ENCODE measurements around the gene CNBP. TPM values are rescaled to one million over a fixed set of nuclear protein-coding genes. Genes with fewer than 3 reads are reported as not detected.

Gene CNBP
- total and polyA plus RNA-seq, 2 donors (not counting 3 experiments of a cell fraction or from before 2014, with no cell fraction given): 196 to 205 TPM

GRCh38 chr3:129121792-129122411, 61.8 kb downstream of the CNBP start, which contains the start of gene RAB43:
Gene RAB43 (minus strand): TSS chr3:129121804. CDS start chr3:129121489, 315 bp downstream.
- peaks cover 19% of the 10 kb centered on the region for H3K4me1 ChIP-seq (ENCODE audit: control insufficient read depth, extremely low read depth, insufficient read depth, low read length)
- peak; percentile 25 for TF ChIP-seq POLR2AphosphoS5 (IDR thresholded peaks at IDR 0.05; ENCODE audit: insufficient read depth, low read depth, low read length)
- TF ChIP-seq FOS (IDR thresholded peaks at IDR 0.05; ENCODE audit: borderline replicate concordance, insufficient read depth, low read length): no peak
- no peak for TF ChIP-seq JUN (IDR thresholded peaks at IDR 0.05; ENCODE audit: borderline replicate concordance, insufficient read depth, insufficient read length, low read depth)
- H3K9me1 ChIP-seq (replicated peaks; ENCODE audit: control insufficient read depth, extremely low read depth, insufficient read depth, low read length): no peaks in the 10 kb centered on the region
- dilution Hi-C loops (cut with MboI; ENCODE audit: extremely low pct_ligation_motif_present, low sequenced_read_pairs) (loop anchor here (25.0 kb wide), 1 partner anchor 210 kb away; no protein-coding TSS in a partner anchor), intact Hi-C loops (cut with micrococcal nuclease) (loop anchor here (2.0 kb wide), 2 partner anchors 61 to 123 kb away; partner anchors contain the start of gene CNBP)
- peaks cover 0 to 2% of the 10 kb centered on the region in 2 experiments for H3K36me3 ChIP-seq (ENCODE audit: control insufficient read depth in 2 of 2, extremely low read depth in 1 of 2, insufficient read depth in 2 of 2, low read length in 2 of 2)
- H3K9me3 ChIP-seq (replicated peaks; ENCODE audit: control insufficient read depth, insufficient read depth, low read length): no peaks in the 10 kb centered on the region
- BruUV-seq (replicated peaks): no TSS peak
- CTCF ChIA-PET: interaction anchor here (0.6 to 4.5 kb wide), 12 partner anchors 9 to 151 kb away, joined by 3 to 79 read pairs (median 4); no protein-coding TSS in a partner anchor
- DNase-seq (ENCODE audit: low read depth, low spot score) (peak; percentile 75), FAIRE-seq (peak; percentile 90)
- no peaks in the 10 kb centered on the region for H3K27me3 ChIP-seq (ENCODE audit: control insufficient read depth in 2 of 2, insufficient read depth in 2 of 2, low read length in 2 of 2)
- H3K4me2 ChIP-seq (ENCODE audit: insufficient read depth, low read length): peak within 1 kb of the TSS; percentile 98
- peak within 1 kb of the TSS; percentile 64 to 79 (median 72) for H3K4me3 ChIP-seq (replicated peaks in 1 of 3; ENCODE audit: insufficient read depth in 1 of 3, low read depth in 1 of 3, low read length in 3 of 3)
- H3K79me2 ChIP-seq (ENCODE audit: control insufficient read depth, insufficient read depth, low read length): peaks cover 25% of the 10 kb centered on the region
- H3K27ac ChIP-seq (ENCODE audit: insufficient read depth, low read depth, low read length): peak within 1 kb of the TSS; percentile 66
- peak within 1 kb of the TSS; percentile 93 for H2AFZ ChIP-seq (ENCODE audit: low read depth, low read length)
- no peaks in the 10 kb centered on the region for H4K20me1 ChIP-seq (replicated peaks; ENCODE audit: control insufficient read depth, extremely low read depth, insufficient read depth, low read length)
- H3K9ac ChIP-seq (replicated peaks; ENCODE audit: extremely low read depth, insufficient read depth, low read length): peak within 1 kb of the TSS; percentile 72
- POLR2A ChIA-PET: interaction anchor here (0.5 to 1.6 kb wide), 6 partner anchors 8 to 965 kb away, joined by 3 to 11 read pairs (median 4); partner anchors contain the start of gene CNBP

GRCh38 chr3:129121016-129121791, 62.5 kb downstream of the CNBP start:
- H3K27ac ChIP-seq (ENCODE audit: insufficient read depth, low read depth, low read length): peak overlapping the region; percentile 66
- H3K9me3 ChIP-seq (replicated peaks; ENCODE audit: control insufficient read depth, insufficient read depth, low read length): no peaks in the 10 kb centered on the region
- H3K79me2 ChIP-seq (ENCODE audit: control insufficient read depth, insufficient read depth, low read length): peaks cover 28% of the 10 kb centered on the region
- peak overlapping the region; percentile 98 for H3K4me2 ChIP-seq (ENCODE audit: insufficient read depth, low read length)
- peak overlapping the region; percentile 64 to 79 (median 66) for H3K4me3 ChIP-seq (replicated peaks in 1 of 3; ENCODE audit: insufficient read depth in 1 of 3, low read depth in 1 of 3, low read length in 3 of 3)
- FAIRE-seq (no peak), DNase-seq (ENCODE audit: low read depth, low spot score) (peak; percentile 59)
- dilution Hi-C loops (cut with MboI; ENCODE audit: extremely low pct_ligation_motif_present, low sequenced_read_pairs) (loop anchor here (25.0 kb wide), 1 partner anchor 209 kb away; no protein-coding TSS in a partner anchor), intact Hi-C loops (cut with micrococcal nuclease) (loop anchor here (2.0 kb wide), 2 partner anchors 62 to 124 kb away; partner anchors contain the start of gene CNBP)
- peak overlapping the region; percentile 61 for H2AFZ ChIP-seq (ENCODE audit: low read depth, low read length)
- H4K20me1 ChIP-seq (replicated peaks; ENCODE audit: control insufficient read depth, extremely low read depth, insufficient read depth, low read length): no peaks in the 10 kb centered on the region
- TF ChIP-seq MYC (IDR thresholded peaks at IDR 0.05; ENCODE audit: low read depth, low read length) (no peak), CTCF (IDR thresholded peaks at IDR 0.05; ENCODE audit: extremely low read depth in 1 of 2, insufficient read depth in 1 of 2, low read depth in 1 of 2, low read length in 2 of 2) (no peak), POLR2AphosphoS5 (IDR thresholded peaks at IDR 0.05; ENCODE audit: insufficient read depth, low read depth, low read length) (peak; percentile 50)
- no peaks in the 10 kb centered on the region for H3K9me1 ChIP-seq (replicated peaks; ENCODE audit: control insufficient read depth, extremely low read depth, insufficient read depth, low read length)
- no peaks in the 10 kb centered on the region for H3K27me3 ChIP-seq (ENCODE audit: control insufficient read depth in 2 of 2, insufficient read depth in 2 of 2, low read length in 2 of 2)
- ChIA-PET POLR2A (interaction anchor here (0.5 to 1.6 kb wide), 8 partner anchors 9 to 964 kb away, joined by 3 to 11 read pairs (median 4); partner anchors contain the start of genes CNBP and HMCES), CTCF (interaction anchor here (0.6 to 4.5 kb wide), 11 partner anchors 9 to 150 kb away, joined by 3 to 79 read pairs (median 4); no protein-coding TSS in a partner anchor)
- peak overlapping the region; percentile 72 for H3K9ac ChIP-seq (replicated peaks; ENCODE audit: extremely low read depth, insufficient read depth, low read length)
- TSS peak; percentile 89 for BruUV-seq (replicated peaks)
- peaks cover 0 to 2% of the 10 kb centered on the region in 2 experiments for H3K36me3 ChIP-seq (ENCODE audit: control insufficient read depth in 2 of 2, extremely low read depth in 1 of 2, insufficient read depth in 2 of 2, low read length in 2 of 2)
- peaks cover 25% of the 10 kb centered on the region for H3K4me1 ChIP-seq (ENCODE audit: control insufficient read depth, extremely low read depth, insufficient read depth, low read length)

Measured in endothelial cell of umbilical vein (primary cell).